K562 (cell line): ENCODE results near the gene UBE2L6. TPM values are rescaled to one million over a fixed set of nuclear protein-coding genes. Genes with fewer than 3 reads are reported as not detected.

Experiments
- GATAD2B ChIP-seq: fragments of 450-650 bp; IDR thresholded peaks from 2 replicates; pipeline ENCODE4 v1.6.1; 2017; ENCODE audit warnings: mild to moderate bottlenecking, borderline replicate concordance
- U2AF2 ChIP-seq: fragments of 200-400 bp; formaldehyde crosslinking; optimal IDR thresholded peaks from 2 replicates; pipeline ENCODE3; 2017; ENCODE audit warnings: low read depth, mild to moderate bottlenecking, low read length
- ZBTB40 ChIP-seq, 2 experiments: fragments of 450-650 bp in 1 of 2; sonication (generic) in 1 of 2; formaldehyde crosslinking in 1 of 2; IDR thresholded peaks; 2 replicates each; pipeline versions ENCODE4 v1.7.1 to v1.9.0; 2016 to 2022; ENCODE audit warnings: inconsistent platforms in 1 of 2, mild to moderate bottlenecking in 1 of 2, missing genetic modification reagents in 1 of 2
- ZMIZ1 ChIP-seq, 2 experiments: fragments of 150-350 bp in 1 of 2; IDR thresholded peaks; 2 replicates each; pipeline ENCODE4 v1.6.1; 2012 to 2016; ENCODE audit warnings: low read depth in 2 of 2, low read length in 2 of 2, mild to moderate bottlenecking in 1 of 2, moderate library complexity in 1 of 2
- ZNF398 ChIP-seq: fragments of 250-450 bp; sonication (Bioruptor Pico); IDR thresholded peaks from 2 replicates; pipeline ENCODE4 v1.8.0; 2021; ENCODE audit warnings: moderate library complexity, mild to moderate bottlenecking, inconsistent platforms
- ZNF740 ChIP-seq, 3 experiments: fragments of 200-800 bp in 1 of 3; sonication (Bioruptor generic) in 1 of 3; sonication (generic) in 1 of 3; formaldehyde crosslinking in 1 of 3; IDR thresholded peaks; 2 replicates each; pipeline versions ENCODE4 v1.6.1 to v1.8.0; 2016 to 2022; ENCODE audit warnings: mild to moderate bottlenecking in 2 of 3, missing compliant biosample characterization in 2 of 3, missing genetic modification characterization in 2 of 3, missing genetic modification reagents in 1 of 3
- ZNF780A ChIP-seq: fragments of 250-450 bp; sonication (Bioruptor Pico); IDR thresholded peaks from 2 replicates; pipeline ENCODE4 v1.5.0; 2021; ENCODE audit warnings: mild to moderate bottlenecking
- polyA plus RNA-seq, 8 experiments: library from polyadenylated mRNA; depleted of rRNA in 4 of 8; stranded (reverse) in 5 of 8; unstranded in 3 of 8; fragments of >200 nt; fragmentation: Nextera tagmentation in 2 of 8; fragmentation: Illumina TruSeq in 1 of 8; extraction: Ambion mirVana in 2 of 8; extraction: Trizol in 1 of 8; gene quantifications; 2 replicates each; pipeline versions ENCODE4 v1.2.1 to v1.2.3, GENCODE V29; 2011 to 2014; ENCODE audit warnings: inconsistent platforms in 1 of 8, missing spikeins in 1 of 8
- total RNA-seq, 7 experiments: library from RNA; depleted of rRNA in 6 of 7; stranded (reverse); fragments of >200 nt in 6 of 7; fragmentation: Illumina TruSeq in 2 of 7; extraction: Trizol in 2 of 7; gene quantifications; 2 replicates each; pipeline versions ENCODE4 v1.2.1 to v1.2.3, GENCODE V29; 2011 to 2021; ENCODE audit warnings: low replicate concordance in 1 of 7

Gene UBE2L6
- total and polyA plus RNA-seq, 9 of the 15 experiments (the other 6 are each of a cell fraction or from before 2014, with no cell fraction given), result 5.9 to 24.9 (median 9.7) TPM

- TF ChIP-seq ZNF780A (no peak), ZNF398 (CRISPR knock-in tag) (no peak), ZNF740 (CRISPR knock-in tag; IDR thresholded peaks at IDR 0.05) (peak; percentile 70; the same call in 1 of the 2 replicates), ZNF740 (tag; IDR thresholded peaks at IDR 0.05) (no peak), U2AF2 (no peak), ZBTB40 (IDR thresholded peaks at IDR 0.05) (peak; percentile 52; the same call in 1 of the 2 replicates), ZBTB40 (CRISPR knock-in tag; IDR thresholded peaks at IDR 0.05) (no peak), ZMIZ1 (IDR thresholded peaks at IDR 0.05; ENCODE audit: low read depth in 2 of 2, low read length in 2 of 2) (no peak), GATAD2B (no peak)
These were observed at the start of gene UBE2L6 (continued) for GRCh38 chr11:57567515-57568329.
